HEK293 (cell line): ENCODE data around the gene MRPL11.

Experiments used
- BCL11B ChIP-seq: fragments of 450-650 bp; formaldehyde crosslinking; IDR thresholded peaks from 2 replicates; pipeline ENCODE4 v1.5.1; 2016; ENCODE audit warnings: low read depth, missing biosample characterization, missing genetic modification characterization
- EGR2 ChIP-seq: fragments of 450-650 bp; formaldehyde crosslinking; IDR thresholded peaks from 2 replicates; pipeline ENCODE4 v1.5.1; 2016; ENCODE audit warnings: low read depth, missing biosample characterization, missing genetic modification characterization
- GLIS2 ChIP-seq: fragments of 450-650 bp; formaldehyde crosslinking; IDR thresholded peaks from 2 replicates; pipeline ENCODE4 v1.5.1; 2016; ENCODE audit warnings: missing biosample characterization, missing genetic modification characterization
- IKZF3 ChIP-seq: fragments of 450-650 bp; IDR thresholded peaks from 2 replicates; pipeline ENCODE4 v1.5.0; 2018; ENCODE audit warnings: missing biosample characterization, mild to moderate bottlenecking, missing genetic modification characterization, moderate library complexity
- KLF9 ChIP-seq: fragments of 450-650 bp; formaldehyde crosslinking; IDR thresholded peaks from 2 replicates; pipeline ENCODE4 v1.5.1; 2016; ENCODE audit warnings: missing biosample characterization, missing genetic modification characterization, low read depth
- MEIS1 ChIP-seq: sonication (generic); formaldehyde crosslinking; IDR thresholded peaks from 2 replicates; pipeline ENCODE4 v1.8.1; 2022; ENCODE audit warnings: missing genetic modification reagents, mild to moderate bottlenecking, borderline replicate concordance
- SCRT1 ChIP-seq: fragments of 450-650 bp; formaldehyde crosslinking; IDR thresholded peaks from 2 replicates; pipeline ENCODE4 v1.5.1; 2016; ENCODE audit warnings: missing biosample characterization, missing genetic modification characterization, borderline replicate concordance
- ZNF169 ChIP-seq: fragments of 450-650 bp; formaldehyde crosslinking; IDR thresholded peaks from 2 replicates; pipeline ENCODE4 v1.5.1; 2016; ENCODE audit warnings: missing biosample characterization, missing genetic modification characterization
- ZNF423 ChIP-seq: fragments of 450-650 bp; formaldehyde crosslinking; IDR thresholded peaks from 2 replicates; pipeline ENCODE4 v1.5.1; 2016; ENCODE audit warnings: missing biosample characterization, missing genetic modification characterization
- ZNF530 ChIP-seq: fragments of 450-650 bp; formaldehyde crosslinking; IDR thresholded peaks from 2 replicates; pipeline ENCODE4 v1.5.1; 2016; ENCODE audit warnings: low read depth, missing biosample characterization, missing genetic modification characterization
- ZNF555 ChIP-seq: fragments of 450-650 bp; formaldehyde crosslinking; conservative IDR thresholded peaks from 2 replicates; pipeline ENCODE4 v1.5.1; 2017; ENCODE audit warnings: missing biosample characterization, mild to moderate bottlenecking, missing genetic modification characterization, inconsistent platforms
- ZNF558 ChIP-seq: fragments of 450-650 bp; formaldehyde crosslinking; IDR thresholded peaks from 2 replicates; pipeline ENCODE4 v1.5.1; 2016; ENCODE audit warnings: missing biosample characterization, missing genetic modification characterization
- ZNF843 ChIP-seq: fragments of 450-650 bp; formaldehyde crosslinking; IDR thresholded peaks from 2 replicates; pipeline ENCODE4 v1.5.1; 2016; ENCODE audit warnings: missing biosample characterization, missing genetic modification characterization
- TF ChIP-seq, protein P1 (sequence below): fragments of 450-650 bp; formaldehyde crosslinking; IDR thresholded peaks from 2 replicates; pipeline ENCODE4 v1.5.1; 2016; ENCODE audit warnings: missing biosample characterization, missing genetic modification characterization, borderline replicate concordance
- TF ChIP-seq, protein P2 (sequence below): fragments of 450-650 bp; formaldehyde crosslinking; IDR thresholded peaks from 2 replicates; pipeline ENCODE4 v1.5.1; 2016; ENCODE audit warnings: missing biosample characterization, missing genetic modification characterization
- TF ChIP-seq, protein P3 (sequence below): IDR thresholded peaks from 2 replicates; pipeline ENCODE4 v1.6.1; 2011; ENCODE audit warnings: mild to moderate bottlenecking, low read depth, low read length, borderline replicate concordance
- TF ChIP-seq, protein P4 (sequence below): fragments of 450-650 bp; formaldehyde crosslinking; IDR thresholded peaks from 2 replicates; pipeline ENCODE4 v1.5.1; 2016; ENCODE audit warnings: missing biosample characterization, missing genetic modification characterization
- TF ChIP-seq, protein P5 (sequence below): fragments of 450-650 bp; formaldehyde crosslinking; IDR thresholded peaks from 2 replicates; pipeline ENCODE4 v1.5.1; 2016; ENCODE audit warnings: missing biosample characterization, missing genetic modification characterization

The MRPL11 gene

DNA sequence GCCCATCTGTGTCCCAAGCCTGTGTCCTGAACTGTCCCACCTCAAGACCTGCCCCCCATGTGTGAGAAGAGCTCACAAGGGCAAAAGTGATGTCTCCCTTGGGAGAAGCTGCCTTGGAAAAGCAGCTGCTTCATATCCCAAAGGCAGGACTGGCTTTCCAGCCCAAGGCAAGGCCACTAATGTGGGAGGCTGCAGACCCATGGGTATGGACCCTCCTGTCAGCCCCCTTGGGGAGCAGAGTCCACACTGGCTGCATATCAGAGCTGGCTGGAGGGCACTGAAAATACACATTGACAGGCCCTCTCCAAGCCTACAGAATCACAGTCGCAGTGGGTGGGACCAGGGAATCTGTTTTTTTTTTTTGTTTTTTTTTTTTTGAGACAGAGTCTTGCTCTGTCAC lies 30.8 kb upstream of the MRPL11 start (continued):
- TF ChIP-seq, protein P1, sequence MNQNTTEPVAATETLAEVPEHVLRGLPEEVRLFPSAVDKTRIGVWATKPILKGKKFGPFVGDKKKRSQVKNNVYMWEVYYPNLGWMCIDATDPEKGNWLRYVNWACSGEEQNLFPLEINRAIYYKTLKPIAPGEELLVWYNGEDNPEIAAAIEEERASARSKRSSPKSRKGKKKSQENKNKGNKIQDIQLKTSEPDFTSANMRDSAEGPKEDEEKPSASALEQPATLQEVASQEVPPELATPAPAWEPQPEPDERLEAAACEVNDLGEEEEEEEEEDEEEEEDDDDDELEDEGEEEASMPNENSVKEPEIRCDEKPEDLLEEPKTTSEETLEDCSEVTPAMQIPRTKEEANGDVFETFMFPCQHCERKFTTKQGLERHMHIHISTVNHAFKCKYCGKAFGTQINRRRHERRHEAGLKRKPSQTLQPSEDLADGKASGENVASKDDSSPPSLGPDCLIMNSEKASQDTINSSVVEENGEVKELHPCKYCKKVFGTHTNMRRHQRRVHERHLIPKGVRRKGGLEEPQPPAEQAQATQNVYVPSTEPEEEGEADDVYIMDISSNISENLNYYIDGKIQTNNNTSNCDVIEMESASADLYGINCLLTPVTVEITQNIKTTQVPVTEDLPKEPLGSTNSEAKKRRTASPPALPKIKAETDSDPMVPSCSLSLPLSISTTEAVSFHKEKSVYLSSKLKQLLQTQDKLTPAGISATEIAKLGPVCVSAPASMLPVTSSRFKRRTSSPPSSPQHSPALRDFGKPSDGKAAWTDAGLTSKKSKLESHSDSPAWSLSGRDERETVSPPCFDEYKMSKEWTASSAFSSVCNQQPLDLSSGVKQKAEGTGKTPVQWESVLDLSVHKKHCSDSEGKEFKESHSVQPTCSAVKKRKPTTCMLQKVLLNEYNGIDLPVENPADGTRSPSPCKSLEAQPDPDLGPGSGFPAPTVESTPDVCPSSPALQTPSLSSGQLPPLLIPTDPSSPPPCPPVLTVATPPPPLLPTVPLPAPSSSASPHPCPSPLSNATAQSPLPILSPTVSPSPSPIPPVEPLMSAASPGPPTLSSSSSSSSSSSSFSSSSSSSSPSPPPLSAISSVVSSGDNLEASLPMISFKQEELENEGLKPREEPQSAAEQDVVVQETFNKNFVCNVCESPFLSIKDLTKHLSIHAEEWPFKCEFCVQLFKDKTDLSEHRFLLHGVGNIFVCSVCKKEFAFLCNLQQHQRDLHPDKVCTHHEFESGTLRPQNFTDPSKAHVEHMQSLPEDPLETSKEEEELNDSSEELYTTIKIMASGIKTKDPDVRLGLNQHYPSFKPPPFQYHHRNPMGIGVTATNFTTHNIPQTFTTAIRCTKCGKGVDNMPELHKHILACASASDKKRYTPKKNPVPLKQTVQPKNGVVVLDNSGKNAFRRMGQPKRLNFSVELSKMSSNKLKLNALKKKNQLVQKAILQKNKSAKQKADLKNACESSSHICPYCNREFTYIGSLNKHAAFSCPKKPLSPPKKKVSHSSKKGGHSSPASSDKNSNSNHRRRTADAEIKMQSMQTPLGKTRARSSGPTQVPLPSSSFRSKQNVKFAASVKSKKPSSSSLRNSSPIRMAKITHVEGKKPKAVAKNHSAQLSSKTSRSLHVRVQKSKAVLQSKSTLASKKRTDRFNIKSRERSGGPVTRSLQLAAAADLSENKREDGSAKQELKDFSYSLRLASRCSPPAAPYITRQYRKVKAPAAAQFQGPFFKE = no peak
- TF ChIP-seq ZNF530 (tag by site-specific recombination) (no peak), ZNF843 (tag by site-specific recombination) (no peak), ZNF555 (no peak), MEIS1 (CRISPR knock-in tag) (no peak), EGR2 (tag by site-specific recombination) (no peak), IKZF3 (no peak), BCL11B (tag by site-specific recombination) (no peak), GLIS2 (0 out of 2 replicates have a peak, but pooled peaks have one; percentile 21), ZNF558 (tag by site-specific recombination) (no peak), SCRT1 (tag by site-specific recombination) (no peak), ZNF423 (tag by site-specific recombination) (no peak), ZNF169 (no peak), KLF9 (no peak)
- TF ChIP-seq, protein P2, sequence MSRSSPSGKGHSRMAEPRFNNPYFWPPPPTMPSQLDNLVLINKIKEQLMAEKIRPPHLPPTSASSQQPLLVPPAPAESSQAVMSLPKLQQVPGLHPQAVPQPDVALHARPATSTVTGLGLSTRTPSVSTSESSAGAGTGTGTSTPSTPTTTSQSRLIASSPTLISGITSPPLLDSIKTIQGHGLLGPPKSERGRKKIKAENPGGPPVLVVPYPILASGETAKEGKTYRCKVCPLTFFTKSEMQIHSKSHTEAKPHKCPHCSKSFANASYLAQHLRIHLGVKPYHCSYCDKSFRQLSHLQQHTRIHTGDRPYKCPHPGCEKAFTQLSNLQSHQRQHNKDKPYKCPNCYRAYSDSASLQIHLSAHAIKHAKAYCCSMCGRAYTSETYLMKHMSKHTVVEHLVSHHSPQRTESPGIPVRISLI (tag by site-specific recombination) = 0 out of 2 replicates have a peak, but pooled peaks have one; percentile 32
- TF ChIP-seq, protein P3, sequence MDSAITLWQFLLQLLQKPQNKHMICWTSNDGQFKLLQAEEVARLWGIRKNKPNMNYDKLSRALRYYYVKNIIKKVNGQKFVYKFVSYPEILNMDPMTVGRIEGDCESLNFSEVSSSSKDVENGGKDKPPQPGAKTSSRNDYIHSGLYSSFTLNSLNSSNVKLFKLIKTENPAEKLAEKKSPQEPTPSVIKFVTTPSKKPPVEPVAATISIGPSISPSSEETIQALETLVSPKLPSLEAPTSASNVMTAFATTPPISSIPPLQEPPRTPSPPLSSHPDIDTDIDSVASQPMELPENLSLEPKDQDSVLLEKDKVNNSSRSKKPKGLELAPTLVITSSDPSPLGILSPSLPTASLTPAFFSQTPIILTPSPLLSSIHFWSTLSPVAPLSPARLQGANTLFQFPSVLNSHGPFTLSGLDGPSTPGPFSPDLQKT = no peak
- TF ChIP-seq, protein P4, sequence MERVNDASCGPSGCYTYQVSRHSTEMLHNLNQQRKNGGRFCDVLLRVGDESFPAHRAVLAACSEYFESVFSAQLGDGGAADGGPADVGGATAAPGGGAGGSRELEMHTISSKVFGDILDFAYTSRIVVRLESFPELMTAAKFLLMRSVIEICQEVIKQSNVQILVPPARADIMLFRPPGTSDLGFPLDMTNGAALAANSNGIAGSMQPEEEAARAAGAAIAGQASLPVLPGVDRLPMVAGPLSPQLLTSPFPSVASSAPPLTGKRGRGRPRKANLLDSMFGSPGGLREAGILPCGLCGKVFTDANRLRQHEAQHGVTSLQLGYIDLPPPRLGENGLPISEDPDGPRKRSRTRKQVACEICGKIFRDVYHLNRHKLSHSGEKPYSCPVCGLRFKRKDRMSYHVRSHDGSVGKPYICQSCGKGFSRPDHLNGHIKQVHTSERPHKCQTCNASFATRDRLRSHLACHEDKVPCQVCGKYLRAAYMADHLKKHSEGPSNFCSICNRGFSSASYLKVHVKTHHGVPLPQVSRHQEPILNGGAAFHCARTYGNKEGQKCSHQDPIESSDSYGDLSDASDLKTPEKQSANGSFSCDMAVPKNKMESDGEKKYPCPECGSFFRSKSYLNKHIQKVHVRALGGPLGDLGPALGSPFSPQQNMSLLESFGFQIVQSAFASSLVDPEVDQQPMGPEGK = no peak
- TF ChIP-seq, protein P5, sequence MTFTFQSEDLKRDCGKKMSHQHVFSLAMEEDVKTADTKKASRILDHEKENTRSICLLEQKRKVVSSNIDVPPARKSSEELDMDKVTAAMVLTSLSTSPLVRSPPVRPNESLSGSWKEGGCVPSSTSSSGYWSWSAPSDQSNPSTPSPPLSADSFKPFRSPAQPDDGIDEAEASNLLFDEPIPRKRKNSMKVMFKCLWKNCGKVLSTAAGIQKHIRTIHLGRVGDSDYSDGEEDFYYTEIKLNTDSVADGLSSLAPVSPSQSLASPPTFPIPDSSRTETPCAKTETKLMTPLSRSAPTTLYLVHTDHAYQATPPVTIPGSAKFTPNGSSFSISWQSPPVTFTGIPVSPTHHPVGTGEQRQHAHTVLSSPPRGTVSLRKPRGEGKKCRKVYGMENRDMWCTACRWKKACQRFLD (tag by site-specific recombination) = no peak
